Measurements from ENCODE around the gene LIN54.
"Not testable (repeated sequence)": the region's sequence is repeated elsewhere in the genome, so short reads cannot be mapped to it uniquely, and the experiment has no call there.

The LIN54 gene
- total RNA-seq = 54.1 to 71.7 reads per million in 2 donors

DNA sequence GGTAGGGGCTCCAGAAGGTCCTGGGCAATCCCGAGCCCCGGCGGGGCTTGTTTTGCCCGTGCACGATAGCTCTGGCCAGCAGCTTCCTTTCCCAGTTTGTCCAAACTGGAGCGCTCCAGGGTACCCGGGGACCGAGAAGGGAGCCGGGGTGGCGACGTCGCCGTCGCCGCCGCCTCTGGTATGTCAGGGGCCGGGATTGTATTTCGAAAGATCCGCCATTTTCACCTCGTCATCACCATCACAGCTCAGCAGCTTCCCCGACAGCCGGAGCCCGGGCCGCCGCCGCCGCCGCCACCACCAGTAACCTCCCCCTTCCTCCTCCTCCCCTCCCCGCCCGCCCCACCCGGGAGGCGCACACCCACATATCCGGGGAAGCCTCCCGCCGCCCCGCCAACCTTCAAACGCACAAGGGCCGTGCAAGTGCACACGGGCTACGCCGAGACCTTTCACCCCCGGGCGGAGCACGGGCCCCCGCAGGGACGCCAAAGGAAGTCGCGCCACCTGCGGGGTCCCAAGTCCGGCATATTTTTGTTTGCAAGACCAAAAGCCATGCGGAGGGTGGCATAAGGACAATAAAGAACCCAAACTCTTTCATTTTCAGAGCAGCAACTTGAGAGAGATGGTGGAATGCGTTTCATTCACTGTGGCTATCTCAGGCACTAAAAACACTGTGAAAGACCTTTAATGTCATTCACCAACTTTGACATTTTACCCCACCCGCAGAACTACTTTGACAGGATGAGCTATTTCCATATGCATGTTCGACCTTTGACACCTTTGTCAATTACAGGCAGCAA, at the start of gene LIN54:
LIN54 (minus strand) TSS at position 302 of the 797 bp plus-strand sequence. CDS start 25,979 bp downstream, outside the sequence.
- peak; percentile 84 for DNase-seq

DNA sequence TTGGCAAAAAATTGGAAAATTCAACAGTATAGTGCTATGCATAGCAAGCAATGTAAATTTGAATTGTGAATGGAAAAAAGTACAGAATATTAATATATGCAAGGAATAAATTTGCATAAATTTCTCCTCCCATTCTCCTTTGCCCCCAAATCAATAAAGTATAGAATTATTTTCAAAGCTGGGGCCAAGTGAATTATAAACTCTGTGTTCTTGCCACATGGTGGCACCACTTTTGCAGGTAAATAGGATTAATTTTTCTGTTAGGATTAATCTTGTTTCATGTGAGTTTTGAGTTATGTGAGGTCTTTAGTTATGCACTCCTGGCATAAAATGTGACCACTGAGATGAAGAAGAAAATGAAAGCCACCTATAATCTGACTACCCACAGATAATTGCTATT, 44.3 kb upstream of the LIN54 start:
- no peak for DNase-seq

DNA sequence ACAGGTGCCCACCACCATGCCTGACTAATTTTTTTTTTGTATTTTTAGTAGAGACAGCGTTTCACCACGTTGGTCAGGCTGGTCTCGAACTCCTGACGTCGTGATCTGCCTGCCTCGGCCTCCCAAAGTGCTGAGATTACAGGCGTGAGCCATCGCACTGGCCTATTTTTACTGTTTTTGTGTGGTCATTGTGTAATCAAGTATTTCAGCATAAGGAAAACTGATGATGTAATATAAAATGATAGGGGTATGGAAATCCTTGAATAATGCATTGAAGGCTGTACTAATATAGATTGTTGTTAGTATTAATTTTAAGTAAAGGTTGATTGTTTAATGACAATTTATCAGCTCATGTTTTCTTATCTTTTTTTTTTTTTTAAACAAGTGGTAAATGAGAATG, 38.2 kb upstream of the LIN54 start:
- DNase-seq = not testable (repeated sequence)

DNA sequence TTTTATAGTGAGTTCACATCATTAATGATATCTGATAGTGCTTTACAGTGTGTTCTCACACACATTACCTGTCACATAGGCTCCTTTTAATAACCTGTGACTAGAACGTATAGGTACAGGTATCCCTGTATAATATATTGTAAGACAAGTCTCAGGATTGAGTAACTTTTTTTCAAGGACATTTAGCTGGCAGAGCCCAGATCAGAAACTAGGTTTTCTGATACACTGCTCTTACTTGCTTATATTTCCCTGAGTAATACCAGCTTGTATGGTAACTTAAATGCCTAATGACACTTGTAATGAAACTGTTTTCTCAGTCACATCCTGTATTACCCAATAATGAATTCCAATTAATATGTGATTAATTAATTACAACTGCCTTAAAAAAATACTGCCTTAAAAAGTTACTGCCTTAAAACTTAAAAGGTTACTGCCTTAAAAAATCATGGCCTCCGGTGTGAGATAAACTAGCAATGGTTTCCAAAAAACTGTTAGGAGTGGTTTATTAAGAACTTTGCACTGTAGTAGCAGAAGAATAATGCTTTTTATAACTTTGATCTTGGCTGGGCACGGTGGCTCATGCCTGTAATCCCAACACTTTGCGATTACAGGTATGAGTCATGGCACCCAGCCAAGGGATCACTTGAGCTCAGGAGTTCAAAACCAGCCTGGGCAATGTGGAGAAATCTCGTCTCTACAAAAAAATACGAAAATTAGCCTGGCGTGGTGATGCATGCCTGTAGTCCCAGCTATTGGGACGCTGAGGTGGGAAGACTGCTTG, 36.3 kb upstream of the LIN54 start:
- no peak for DNase-seq

DNA sequence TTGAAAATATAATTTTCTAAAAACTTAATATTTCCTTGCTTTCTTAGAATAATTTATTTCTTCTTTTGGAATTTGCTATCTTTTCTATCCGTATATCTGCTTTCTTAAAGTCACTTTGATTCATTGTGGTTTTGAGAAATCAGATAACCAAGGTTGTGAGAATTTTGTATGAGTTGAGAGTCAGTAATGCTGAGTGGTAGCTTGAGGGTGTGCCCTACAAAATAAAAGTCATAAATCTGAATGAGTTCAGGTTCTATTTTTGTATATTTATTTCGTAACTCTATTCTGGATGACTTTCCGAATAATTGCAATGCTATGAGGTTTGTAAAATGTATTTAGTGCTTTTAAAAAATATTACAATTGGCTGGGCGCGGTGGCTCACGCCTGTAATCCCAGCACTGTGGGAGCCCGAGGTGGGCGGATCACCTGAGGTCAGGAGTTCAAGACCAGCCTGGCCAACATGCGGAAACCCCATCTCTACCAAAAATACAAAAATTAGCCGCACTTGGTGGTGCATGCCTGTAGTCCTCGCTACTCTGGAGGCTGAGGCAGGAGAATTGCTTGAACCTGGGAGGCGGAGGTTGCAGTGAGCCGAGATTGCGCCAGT, 33.3 kb upstream of the LIN54 start:
- no peak for DNase-seq

DNA sequence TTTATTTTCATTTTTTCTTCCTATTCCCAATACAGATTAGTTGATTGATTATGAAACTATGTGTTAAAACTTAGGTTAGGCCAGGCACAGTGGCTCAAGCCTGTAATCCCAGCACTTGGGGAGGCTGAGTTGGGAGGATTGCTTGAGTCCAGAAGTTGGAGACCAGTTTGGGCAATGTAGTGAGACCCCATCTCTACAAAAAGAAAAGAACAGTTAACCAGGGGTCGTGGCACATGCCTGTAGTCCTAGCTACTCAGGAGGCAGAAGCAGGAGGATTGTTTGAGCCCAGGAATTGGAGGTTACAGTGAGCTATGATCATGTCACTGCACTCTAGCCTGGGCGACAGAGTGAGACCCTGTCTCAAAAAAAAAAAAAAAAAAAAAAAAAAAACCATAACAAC, 32.5 kb upstream of the LIN54 start:
- DNase-seq = not testable (repeated sequence)

DNA sequence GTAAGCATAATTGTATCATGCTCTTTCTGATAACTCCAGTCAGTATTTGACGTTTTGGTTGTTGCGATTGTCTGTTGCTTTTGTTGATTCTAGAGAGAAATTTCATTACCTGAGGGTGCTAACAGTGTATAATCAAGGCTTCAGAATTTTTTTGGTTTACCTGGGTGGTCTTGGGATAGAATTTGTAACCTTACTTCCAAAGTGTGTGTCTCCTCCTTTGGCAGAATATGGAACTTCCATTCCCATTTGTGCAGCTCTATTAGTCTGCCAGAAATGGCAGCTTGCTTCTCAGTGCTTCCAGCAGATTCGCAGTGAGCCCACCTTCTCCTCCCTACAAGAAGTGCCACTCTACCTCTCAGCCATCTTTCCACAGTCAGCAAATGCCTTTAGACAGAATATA, 29.6 kb upstream of the LIN54 start:
- DNase-seq = no peak

DNA sequence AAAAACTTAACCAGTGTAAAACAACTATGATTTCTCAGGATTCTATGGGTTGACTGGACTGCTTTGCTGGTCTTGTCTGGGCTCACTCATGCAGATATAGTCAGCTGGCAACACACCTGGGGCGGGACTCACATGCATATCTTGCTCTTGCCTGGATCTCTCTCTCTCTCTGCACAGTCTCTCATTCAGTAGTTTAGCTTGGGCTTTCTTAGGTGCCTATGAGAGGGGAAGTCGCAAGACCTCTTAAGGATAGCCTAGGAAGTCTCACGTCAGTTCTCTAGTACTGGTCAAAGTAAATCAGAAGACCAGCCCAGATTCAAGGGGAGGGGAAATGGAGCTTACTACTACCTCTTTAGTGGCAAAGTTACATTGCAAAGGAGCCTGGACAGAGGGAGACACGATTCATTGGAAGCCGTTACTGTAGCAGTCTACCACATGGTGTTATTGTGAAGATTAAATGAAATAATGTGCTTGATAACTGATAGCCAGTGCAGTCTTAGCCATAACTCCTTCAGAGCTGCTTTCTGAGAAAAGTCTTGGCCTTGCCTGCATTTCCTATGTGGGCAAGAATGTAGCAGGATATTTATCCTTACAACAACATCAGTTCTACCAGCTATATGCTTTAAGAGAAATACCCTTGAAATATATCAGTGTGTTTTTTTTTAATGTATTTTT, 26.5 kb upstream of the LIN54 start:
- no peak for DNase-seq

DNA sequence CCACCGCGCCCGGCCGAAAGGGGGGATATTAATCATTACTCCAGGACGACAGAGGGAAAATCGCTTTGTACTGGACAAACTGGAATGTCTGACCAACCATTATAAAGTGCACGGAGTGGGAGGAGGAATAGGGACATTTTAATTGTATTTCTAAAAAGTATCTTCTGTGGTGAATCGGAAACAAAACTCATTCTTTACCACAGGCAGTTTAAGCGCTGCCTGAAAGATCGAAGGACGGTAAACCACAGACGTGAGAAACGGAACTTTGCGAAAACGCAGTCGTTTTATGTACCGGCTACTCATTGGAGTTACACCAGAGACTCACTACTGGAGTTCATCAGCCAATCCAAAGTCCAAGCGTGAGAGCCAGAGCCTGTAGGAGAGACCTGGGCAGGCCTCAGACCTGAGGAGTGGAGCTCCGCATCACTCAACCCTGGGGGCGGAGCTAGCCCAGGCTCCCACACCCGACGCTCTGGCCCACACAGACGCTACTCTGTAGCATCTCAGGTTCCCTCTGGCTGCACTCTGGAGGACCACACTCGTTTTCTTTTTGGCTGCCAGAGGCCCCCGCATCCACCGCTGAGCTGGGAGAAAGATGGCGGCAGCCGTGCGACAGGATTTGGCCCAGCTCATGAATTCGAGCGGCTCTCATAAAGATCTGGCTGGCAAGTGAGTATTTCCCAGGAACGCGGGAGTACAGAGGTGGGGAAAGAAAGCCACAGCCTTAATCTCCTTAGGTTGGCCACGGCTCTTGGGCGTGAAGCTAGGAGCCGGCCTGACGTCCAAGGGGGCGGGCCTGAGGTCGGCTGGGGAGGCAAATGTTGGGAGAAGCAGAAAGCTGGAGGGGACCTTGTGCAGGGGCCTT, 24.2 kb upstream of the LIN54 start, which contains the start of gene COPS4:
COPS4 (plus strand) TSS at position 554 of the 865 bp plus-strand sequence; CDS start at position 596, 42 bp downstream.
- DNase-seq = peak; percentile 67

DNA sequence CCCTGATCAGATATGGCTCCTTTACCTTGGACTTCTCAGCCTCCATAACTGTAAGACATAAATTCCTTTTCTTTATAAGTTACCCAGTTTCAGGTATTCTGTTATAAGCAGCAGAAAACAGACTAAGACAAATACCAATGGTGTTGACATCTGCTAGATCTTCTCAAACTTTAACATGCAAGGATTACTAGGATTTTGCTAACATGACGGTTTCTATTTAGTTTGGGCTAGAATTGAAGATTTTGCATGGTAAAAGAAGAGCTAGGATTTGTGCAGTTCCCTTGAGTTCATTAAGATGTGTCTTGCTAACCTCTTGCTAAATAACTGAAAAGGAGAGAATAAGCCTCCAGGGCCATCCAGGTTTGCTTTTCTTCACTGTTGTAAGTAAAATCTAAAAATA, 19.1 kb upstream of the LIN54 start:
- DNase-seq = no peak

DNA sequence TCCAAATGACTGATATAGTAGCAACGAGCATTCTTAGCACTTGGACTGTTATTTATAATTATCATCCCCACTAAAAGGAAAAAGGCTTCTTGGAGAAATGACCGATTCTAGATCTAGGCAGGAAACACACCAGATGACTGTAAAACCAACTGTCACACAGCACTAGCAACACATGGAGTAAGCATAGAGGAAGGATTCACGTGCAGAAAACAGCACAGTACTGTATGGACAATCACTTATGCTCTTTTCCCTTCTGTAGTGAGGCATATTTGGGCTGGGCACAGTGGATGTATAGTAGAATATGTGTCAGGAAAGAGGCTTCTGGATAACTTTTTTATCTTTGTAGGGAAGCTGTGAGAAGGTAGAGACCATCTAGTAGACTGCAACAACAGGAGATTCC, 18.4 kb upstream of the LIN54 start:
- no peak for DNase-seq

DNA sequence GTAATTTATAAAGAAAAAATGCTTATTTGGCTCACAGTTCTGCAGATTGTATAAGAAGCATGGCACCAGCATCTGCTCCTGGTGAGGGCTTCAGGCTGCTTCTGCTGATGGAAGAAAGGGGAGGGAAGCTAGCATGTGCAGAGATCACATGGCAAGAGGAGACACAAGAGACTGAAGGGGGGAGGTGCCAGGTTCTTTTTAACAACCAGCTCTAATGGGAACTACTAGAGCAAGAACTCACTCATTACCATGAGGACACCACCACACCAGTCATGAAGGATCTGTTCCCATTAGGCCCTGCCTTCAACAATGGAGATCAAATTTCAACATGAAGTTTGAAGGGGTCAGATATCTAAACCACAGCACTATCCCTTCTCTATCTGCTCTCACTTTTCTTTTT, 14.9 kb upstream of the LIN54 start:
- DNase-seq = no peak

DNA sequence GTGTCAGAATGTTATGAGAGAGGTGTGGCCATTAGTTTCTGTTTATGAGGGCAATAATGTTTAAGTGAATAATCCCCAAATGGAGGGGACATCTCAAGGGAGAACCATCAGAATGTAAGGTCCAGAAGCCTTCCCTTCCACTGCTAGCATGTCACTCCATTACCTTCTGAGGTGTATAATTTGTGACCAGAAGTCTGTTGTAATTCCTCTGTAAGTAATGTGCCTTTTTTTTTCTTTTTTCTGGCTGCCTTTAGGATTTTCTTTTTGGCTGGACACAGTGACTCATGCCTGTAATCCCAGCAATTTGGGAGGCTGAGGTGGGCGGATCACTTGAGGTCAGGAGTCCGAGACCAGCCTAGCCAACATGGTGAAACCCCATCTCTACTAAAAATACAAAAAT, 13.6 kb upstream of the LIN54 start:
- no peak for DNase-seq

DNA sequence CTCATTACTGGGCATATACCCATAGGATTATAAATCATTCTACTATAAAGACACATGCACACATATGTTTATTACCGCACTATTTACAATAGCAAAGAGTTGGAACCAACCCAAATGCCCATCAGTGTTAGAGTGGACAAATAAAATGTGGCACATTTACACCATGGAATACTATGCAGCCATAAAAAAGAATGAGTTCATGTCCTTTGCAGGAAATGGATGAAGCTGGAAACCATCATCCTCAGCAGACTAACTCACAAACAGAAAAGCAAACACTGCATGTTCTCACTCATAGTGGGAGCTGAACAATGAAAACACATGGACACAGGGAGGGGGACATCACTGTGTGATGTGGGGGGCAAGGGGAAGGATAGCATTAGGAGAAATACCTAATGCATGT, 13.0 kb upstream of the LIN54 start:
- not testable (repeated sequence) for DNase-seq

DNA sequence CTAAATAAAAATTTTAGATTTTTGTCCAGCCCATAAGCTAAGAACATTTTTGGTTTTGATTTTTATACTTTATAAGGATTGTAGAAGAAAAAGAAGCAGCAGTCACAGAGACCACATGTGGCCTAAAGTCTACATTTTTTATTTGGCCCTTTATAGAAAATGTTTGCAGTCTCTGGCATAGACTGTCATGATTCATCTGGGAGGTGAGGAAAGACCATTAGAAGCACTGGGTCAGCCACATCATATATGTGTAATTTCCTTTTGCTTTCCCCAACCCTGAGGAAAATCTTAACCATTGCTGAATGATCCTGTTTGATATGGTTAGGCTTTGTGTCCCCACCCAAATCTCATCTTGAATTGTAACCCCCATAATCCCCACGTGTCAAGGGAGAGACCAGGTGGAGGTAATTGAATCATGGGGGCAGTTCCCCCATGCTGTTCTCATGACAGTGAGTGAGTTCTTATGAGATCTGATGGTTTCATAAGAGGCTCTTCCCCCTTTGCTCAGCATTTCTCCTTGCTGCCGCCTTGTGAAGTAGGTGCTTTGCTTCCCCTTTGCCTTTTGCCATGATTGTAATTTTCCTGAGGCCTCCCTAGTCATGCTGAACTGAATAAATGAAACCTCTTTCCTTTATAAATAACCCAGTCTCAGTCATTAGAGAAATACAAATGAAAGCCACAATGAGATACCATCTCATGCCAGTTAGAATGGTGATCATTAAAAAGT, 12.3 kb upstream of the LIN54 start:
- DNase-seq = no peak

DNA sequence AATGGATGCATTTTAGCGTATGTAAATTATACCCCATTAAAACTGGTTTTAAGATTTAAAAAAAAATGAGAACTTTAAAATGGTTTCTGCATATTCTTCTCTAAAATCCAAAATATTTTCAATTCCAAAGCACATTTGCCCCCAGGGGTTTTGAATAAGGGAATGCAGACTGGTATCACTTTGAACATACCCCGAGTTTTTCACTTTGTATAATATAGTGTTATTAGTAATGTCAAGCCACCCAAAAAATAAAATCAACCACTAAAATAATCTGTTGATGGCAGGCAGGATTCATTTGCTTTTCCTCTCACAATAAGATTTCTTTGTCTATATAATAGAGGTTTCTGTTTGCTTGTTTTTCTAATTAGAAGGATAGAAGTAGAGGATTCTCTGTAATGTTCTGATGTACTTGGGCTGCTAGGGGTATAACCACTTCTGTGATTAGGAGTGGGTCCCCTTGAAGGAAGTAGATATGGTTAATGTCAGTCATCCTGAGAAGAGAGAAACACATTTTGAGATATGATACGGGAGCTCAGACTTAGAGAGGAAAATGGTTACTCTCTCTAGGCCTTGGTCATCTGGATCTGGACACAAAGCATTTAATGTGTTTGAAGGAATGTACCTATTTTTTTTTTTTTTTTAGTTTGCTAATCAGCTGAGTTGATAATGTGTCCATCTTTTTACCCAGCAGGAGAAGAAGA, 9.3 kb upstream of the LIN54 start:
- no peak for DNase-seq

DNA sequence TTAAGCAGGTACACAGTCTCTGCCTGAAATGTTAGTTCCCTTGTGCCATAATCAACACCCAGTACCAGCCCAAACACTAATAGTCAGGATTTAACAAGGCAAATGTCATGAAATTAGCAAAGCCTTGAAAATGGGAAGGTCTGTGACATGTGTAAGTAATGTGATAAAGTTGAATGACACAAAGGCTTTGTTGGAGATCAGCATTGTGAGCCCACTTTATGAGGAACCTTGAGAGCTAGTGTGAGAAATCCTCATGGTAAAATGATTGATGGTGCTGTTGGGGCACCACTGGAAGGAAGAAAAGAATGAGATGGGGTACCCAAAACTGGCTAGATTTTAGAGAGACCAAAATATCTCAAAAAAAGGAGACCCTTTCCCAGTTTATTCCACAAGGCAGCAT, 3.3 kb upstream of the LIN54 start:
- no peak for DNase-seq

DNA sequence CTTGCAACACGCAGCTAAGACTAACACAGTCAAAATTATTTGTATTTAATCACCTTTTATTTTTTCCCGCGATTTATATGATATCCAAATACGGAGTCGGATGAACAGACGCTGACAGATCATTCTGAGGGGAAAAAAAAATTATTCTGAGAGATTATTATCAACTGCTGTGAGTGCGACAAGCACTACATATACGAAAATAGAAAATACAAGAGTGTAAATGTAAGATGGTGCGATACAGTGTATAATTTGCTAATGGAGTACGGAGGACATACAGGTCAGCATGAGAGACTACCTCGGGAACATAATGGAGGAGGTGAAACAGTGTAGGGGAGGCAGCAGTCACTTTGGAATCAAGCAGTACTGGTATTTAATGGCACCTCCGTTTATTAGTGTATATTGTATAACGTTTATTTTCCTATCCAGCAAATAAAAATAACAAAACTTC, 2.8 kb upstream of the LIN54 start:
- DNase-seq = no peak

DNA sequence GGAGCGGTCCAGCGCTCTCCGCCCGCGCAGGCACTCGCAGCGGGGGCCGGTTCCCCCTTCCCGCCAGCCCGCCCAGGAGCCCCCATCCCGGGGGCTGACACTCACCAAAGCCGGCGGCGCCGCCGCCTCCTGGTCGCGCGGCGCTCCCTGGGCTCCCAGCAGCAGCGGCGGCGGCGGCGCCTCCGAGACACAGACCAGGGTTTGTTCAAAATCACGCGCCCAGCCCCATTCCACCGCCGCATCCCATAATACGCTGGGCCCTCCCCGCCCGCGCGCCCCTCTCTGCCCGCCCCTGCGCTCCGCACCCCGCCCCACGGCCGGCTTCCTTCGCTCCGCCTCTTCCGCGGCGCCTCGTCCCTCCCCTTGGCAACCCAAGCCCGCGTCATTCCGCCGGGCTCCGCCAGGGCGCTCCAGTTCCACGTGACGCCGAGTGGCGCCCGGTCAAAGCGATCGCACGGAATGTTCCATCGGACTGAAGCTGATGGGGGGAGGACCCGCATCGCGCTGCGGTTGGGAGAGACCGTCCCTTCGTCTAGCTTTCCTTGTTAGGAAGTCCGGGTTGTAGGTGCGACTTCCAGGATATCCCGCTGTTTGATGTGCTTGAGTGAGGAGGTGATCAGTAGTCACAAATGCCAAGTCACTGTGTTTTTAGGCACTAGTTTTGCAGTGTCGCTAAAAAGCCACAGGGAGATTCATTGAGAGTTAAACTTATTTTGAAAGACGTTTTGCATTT, 2.2 kb upstream of the LIN54 start:
- DNase-seq = peak; percentile 96

DNA sequence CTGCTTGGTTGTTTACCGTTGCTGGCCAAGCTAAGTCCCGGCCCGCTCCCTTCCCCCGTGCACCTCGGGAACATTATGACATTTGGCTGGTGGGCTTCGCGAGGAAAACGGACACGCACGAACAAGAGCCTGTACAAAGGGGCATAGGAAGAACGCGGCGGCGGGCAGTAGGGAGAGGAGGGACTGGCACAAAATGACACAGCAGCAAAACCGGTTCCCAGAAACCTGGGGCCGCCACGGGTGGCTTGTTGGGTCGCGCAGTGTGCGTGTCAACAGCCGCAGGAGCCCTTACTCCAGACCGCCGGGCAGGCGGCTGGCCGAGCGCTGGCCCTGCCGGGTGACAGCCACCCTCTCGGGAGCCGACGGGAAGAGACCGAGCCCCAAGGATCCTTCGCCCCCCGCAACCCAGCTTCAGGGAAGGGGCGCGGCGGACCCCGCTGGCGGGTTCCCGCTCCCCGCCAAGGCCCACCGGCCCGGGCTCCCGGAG, 1.6 kb upstream of the LIN54 start:
- DNase-seq = no peak
